ENCODE results near the gene GPC1. TPM values are rescaled to one million over a fixed set of nuclear protein-coding genes. Genes with fewer than 3 reads are reported as not detected.

Gene GPC1
- total and polyA plus RNA-seq, 10 of the 15 experiments (the other 5 are each of a cell fraction or from before 2014, with no cell fraction given), result 0.06 to 0.77 (median 0.23) TPM; not detected in 3

- no peak for DNase-seq (ENCODE audit: low read depth, low spot score)
- Histone ChIP-seq H3K27me3 (replicated peaks in 1 of 2; ENCODE audit: control insufficient read depth in 2 of 2, insufficient read depth in 2 of 2, low read length in 1 of 2) (peaks cover 11 to 12% of the 10 kb centered on the region in 2 experiments), H4K20me1 (ENCODE audit: control insufficient read depth, insufficient read depth) (no peaks in the 10 kb centered on the region), H3K4me3 (no peak overlapping the region), H3K27ac (ENCODE audit: control insufficient read depth, insufficient read depth) (no peak overlapping the region), H3K9ac (ENCODE audit: control insufficient read depth, insufficient read depth, low read length) (no peak overlapping the region), H2AFZ (ENCODE audit: control insufficient read depth, low read depth, low read length) (no peak overlapping the region), H3K36me3 (ENCODE audit: control insufficient read depth in 2 of 2, insufficient read depth in 2 of 2, low read length in 1 of 2) (no peaks in the 10 kb centered on the region), H3K79me2 (ENCODE audit: control insufficient read depth, insufficient read depth, low read length) (no peaks in the 10 kb centered on the region), H3K4me2 (ENCODE audit: control insufficient read depth, insufficient read depth) (no peak overlapping the region), H3K4me1 (ENCODE audit: control insufficient read depth, insufficient read depth, low read length) (no peaks in the 10 kb centered on the region), H3K9me3 (replicated peaks; ENCODE audit: control insufficient read depth, insufficient read depth, low read length) (no peaks in the 10 kb centered on the region)
- in situ Hi-C loops (cut with MboI) (no loop called here), intact Hi-C loops (cut with micrococcal nuclease; ENCODE audit: unreplicated experiment) (no loop called here)
- BruUV-seq (replicated peaks), result no TSS peak
- SMC1A ChIA-PET (ENCODE audit: uncharacterized antibody, unreplicated experiment), result no interaction called here
- no peak for FAIRE-seq
- CTCF ChIA-PET, result no interaction called here
- no peak for ATAC-seq
- TF ChIP-seq CHD1 (IDR thresholded peaks at IDR 0.05; ENCODE audit: low read depth, low read length) (no peak), RAD51 (IDR thresholded peaks at IDR 0.05) (no peak), CREB1 (IDR thresholded peaks at IDR 0.05; ENCODE audit: low read depth) (no peak), EZH2 (IDR thresholded peaks at IDR 0.05; ENCODE audit: borderline replicate concordance, control insufficient read depth, low read depth, low read length) (0 out of 2 replicates have a peak, but pooled peaks have one; percentile 66), SUZ12 (IDR thresholded peaks at IDR 0.05; ENCODE audit: unreplicated experiment) (peak; percentile 97)
- RAD21 ChIA-PET (ENCODE audit: unreplicated experiment), result no interaction called here
- 30% methylated on average over 31 of the region's 35 CpGs for WGBS (ENCODE audit: insufficient coverage, insufficient replicate concordance, low lambda C conversion rate, missing lambda C conversion rate)
- POLR2A ChIA-PET, result no interaction called here
These were observed 18.8 kb downstream of the GPC1 start for GRCh38 chr2:240454106-240454901.

- Histone ChIP-seq H3K36me3 (ENCODE audit: control insufficient read depth in 2 of 2, insufficient read depth in 2 of 2, low read length in 1 of 2) (no peaks in the 10 kb centered on the region), H3K27ac (ENCODE audit: control insufficient read depth, insufficient read depth) (no peak overlapping the region), H2AFZ (ENCODE audit: control insufficient read depth, low read depth, low read length) (no peak overlapping the region), H4K20me1 (ENCODE audit: control insufficient read depth, insufficient read depth) (no peaks in the 10 kb centered on the region), H3K79me2 (ENCODE audit: control insufficient read depth, insufficient read depth, low read length) (no peaks in the 10 kb centered on the region), H3K9me3 (replicated peaks; ENCODE audit: control insufficient read depth, insufficient read depth, low read length) (no peaks in the 10 kb centered on the region), H3K27me3 (replicated peaks in 1 of 2; ENCODE audit: control insufficient read depth in 2 of 2, insufficient read depth in 2 of 2, low read length in 1 of 2) (peaks cover 11 to 12% of the 10 kb centered on the region in 2 experiments), H3K9ac (ENCODE audit: control insufficient read depth, insufficient read depth, low read length) (no peak overlapping the region), H3K4me2 (ENCODE audit: control insufficient read depth, insufficient read depth) (no peak overlapping the region), H3K4me1 (ENCODE audit: control insufficient read depth, insufficient read depth, low read length) (no peaks in the 10 kb centered on the region), H3K4me3 (no peak overlapping the region)
- in situ Hi-C loops (cut with MboI) (no loop called here), intact Hi-C loops (cut with micrococcal nuclease; ENCODE audit: unreplicated experiment) (no loop called here)
- ChIA-PET SMC1A (ENCODE audit: uncharacterized antibody, unreplicated experiment) (no interaction called here), RAD21 (ENCODE audit: unreplicated experiment) (no interaction called here), POLR2A (no interaction called here), CTCF (no interaction called here)
- DNase-seq (ENCODE audit: low read depth, low spot score), result no peak
- 34% methylated on average over 7 of the region's 7 CpGs for WGBS (ENCODE audit: insufficient coverage, insufficient replicate concordance, low lambda C conversion rate, missing lambda C conversion rate)
- FAIRE-seq, result no peak
- no TSS peak for BruUV-seq (replicated peaks)
- no peak for ATAC-seq
- TF ChIP-seq SIN3A (IDR thresholded peaks at IDR 0.05; ENCODE audit: low read depth, low read length) (no peak), PML (IDR thresholded peaks at IDR 0.05; ENCODE audit: low read length) (no peak), ETV6 (conservative IDR thresholded peaks at IDR 0.05 in 1 of 2, IDR thresholded peaks at IDR 0.05 in 1 of 2; ENCODE audit: borderline replicate concordance in 1 of 2, low read depth in 1 of 2) (no peak), HCFC1 (IDR thresholded peaks at IDR 0.05; ENCODE audit: low read length) (no peak), SKIL (IDR thresholded peaks at IDR 0.05; ENCODE audit: low read depth, poor library complexity, severe bottlenecking) (no peak), MTA2 (IDR thresholded peaks at IDR 0.05; ENCODE audit: low read depth) (no peak), EZH2 (IDR thresholded peaks at IDR 0.05; ENCODE audit: borderline replicate concordance, control insufficient read depth, low read depth, low read length) (no peak), RBBP5 (conservative IDR thresholded peaks at IDR 0.05) (no peak), RUNX3 (IDR thresholded peaks at IDR 0.05; ENCODE audit: low read length) (no peak), MYB (IDR thresholded peaks at IDR 0.05; ENCODE audit: borderline replicate concordance, low read depth, low read length) (no peak), RAD21 (IDR thresholded peaks at IDR 0.05; ENCODE audit: insufficient read depth, low read depth, low read length) (no peak)
These were observed 19.8 kb downstream of the GPC1 start for GRCh38 chr2:240455272-240455646.
